AG09319 (cell line): ENCODE results near the gene SPOCK1.

Experiments
- DNase-seq: peaks from one replicate; pipeline ENCODE4 v3.0.0-alpha.2; 2010; ENCODE audit warnings: low read depth; ENCODE audit errors: extremely low read depth
- TF ChIP-seq, protein P1 (sequence below): IDR thresholded peaks from 2 replicates; pipeline ENCODE4 v1.5.1; 2011; ENCODE audit warnings: low read depth, mild to moderate bottlenecking, inconsistent platforms, low read length, moderate library complexity

The SPOCK1 gene

DNA sequence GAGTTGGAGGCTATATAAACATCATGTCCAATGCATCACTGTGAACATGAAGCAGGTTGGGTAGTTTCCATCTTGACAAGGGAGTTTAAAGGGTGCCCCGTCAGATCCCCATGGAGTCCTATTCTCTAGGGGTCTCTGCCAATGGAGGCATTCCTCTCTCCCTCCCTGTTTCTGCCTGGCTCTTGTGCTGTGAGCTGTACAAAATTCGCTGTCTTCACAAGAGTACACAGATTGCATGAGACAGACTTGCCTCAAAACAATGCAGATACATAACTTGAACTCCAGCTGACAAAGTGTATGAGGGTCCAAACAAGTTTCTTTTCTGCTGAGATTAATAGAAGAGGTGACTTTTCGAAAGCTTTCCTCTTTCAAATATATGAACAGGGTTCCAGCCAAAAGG is 165.2 kb downstream of the SPOCK1 start:
- DNase-seq = no peak
- TF ChIP-seq, protein P1, sequence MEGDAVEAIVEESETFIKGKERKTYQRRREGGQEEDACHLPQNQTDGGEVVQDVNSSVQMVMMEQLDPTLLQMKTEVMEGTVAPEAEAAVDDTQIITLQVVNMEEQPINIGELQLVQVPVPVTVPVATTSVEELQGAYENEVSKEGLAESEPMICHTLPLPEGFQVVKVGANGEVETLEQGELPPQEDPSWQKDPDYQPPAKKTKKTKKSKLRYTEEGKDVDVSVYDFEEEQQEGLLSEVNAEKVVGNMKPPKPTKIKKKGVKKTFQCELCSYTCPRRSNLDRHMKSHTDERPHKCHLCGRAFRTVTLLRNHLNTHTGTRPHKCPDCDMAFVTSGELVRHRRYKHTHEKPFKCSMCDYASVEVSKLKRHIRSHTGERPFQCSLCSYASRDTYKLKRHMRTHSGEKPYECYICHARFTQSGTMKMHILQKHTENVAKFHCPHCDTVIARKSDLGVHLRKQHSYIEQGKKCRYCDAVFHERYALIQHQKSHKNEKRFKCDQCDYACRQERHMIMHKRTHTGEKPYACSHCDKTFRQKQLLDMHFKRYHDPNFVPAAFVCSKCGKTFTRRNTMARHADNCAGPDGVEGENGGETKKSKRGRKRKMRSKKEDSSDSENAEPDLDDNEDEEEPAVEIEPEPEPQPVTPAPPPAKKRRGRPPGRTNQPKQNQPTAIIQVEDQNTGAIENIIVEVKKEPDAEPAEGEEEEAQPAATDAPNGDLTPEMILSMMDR = no peak

DNA sequence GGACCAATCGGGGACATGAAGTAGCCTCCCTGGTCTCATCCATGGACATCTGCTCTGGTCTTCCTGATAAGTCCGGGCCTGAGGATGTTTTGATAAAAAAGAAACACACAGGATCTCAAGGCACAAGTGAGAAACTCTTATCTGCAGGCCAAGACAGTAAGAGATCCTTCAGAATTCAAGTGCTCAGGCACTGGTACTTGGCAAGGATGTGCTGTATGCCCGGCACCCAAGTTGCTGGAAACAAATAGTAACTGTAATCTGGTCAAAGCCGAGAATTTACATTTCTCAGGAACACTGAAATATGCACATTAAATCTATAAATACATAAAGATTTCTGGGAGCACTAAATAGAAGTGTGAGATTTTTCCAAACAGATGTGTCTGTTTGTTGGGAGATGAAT is 165.7 kb downstream of the SPOCK1 start:
- DNase-seq = no peak

DNA sequence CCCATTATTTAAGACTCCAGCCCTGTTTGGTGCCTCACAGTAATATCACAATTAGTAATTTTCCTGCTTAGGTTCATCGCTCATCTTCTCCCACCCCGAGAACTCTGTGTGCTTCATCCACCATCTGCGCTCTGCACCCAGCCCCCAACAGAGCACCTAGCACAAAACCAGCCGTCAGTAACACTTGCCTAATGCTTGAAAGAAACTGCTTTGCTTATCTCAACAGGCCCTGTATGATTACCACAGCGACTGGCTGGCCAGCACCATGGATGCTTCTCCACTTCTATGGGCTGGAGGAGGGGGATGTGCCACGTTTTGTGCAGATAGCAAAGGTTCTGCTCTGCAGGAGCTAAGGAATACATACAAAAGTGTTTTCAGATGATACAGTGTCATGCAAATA is 166.8 kb downstream of the SPOCK1 start:
- TF ChIP-seq, protein P1 = no peak

More for the DNA sequence above, 165.7 kb downstream of the SPOCK1 start:
- TF ChIP-seq, protein P1 = no peak

DNA sequence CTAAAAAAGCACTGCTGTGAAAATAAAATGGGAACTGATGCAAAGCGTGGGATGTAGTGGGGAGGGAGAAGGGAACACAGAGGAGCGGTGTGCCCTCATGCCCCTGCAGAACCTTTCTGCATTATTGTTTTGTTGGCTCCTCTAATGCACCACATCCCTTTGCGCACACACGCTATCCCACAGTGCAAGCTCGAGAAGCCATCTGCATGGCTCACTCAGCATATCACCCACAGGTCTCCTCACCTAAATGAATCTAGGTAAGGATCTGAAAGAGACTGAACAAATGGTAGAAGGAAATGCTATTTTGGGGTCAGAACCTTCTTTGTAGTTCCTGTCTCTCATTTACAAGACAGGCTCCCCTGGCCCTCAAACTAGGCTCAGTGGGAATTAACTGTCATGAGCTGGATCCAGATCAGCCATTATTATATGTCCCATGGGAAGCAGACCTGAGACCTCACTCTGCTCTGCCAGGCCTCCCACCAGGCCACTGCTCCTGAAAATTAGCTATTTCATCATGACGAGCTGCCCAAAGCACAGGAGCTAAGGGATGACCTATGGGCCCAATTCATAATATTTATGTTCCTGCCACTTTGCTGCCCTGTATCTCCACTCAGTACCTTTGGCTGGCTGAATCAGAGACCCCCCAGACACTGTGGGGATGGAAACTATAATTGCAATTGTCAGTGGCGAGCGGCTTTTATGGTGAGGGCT is 169.4 kb downstream of the SPOCK1 start:
- no peak for DNase-seq
- TF ChIP-seq, protein P1 = no peak

More for the DNA sequence above, 166.8 kb downstream of the SPOCK1 start:
- DNase-seq = no peak

DNA sequence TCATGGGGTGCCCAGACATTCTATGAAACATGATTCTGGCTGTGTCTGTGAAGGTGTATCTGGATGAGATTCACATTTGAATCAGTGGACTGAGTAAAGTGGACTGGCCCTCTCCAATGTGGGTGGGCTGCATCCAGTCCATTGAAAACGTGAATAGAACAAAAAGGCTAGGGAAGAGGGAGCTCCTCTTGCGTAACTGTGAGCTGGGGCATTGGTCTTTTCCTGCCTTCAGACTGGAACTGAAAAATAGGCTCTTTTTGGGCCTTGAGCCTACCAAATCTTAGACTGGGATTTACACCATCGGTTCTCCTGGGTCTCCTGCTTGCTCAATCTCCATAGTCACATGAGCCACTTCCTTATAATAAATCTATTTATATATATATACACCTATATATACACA is 170.1 kb downstream of the SPOCK1 start:
- TF ChIP-seq, protein P1 = no peak
- DNase-seq = no peak

DNA sequence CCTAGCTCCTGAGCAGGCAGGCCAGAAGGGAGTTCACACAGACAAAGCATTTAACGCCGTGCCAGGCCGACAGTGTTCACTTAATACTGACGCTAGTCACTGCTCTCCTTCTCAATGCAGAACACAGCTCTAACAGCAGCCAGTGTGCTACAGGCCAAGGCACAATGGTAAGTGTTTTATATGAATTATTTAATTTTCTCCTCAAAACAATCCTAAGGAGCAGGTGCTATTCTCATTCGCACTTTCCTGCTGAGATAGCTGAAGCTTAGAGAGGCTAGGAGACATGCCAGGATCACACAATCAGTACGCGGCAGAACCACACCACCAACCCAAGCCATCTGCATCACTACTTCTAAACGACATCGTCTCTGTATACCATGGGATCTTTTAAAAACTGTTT is 170.7 kb downstream of the SPOCK1 start:
- TF ChIP-seq, protein P1 = no peak
- DNase-seq = no peak

DNA sequence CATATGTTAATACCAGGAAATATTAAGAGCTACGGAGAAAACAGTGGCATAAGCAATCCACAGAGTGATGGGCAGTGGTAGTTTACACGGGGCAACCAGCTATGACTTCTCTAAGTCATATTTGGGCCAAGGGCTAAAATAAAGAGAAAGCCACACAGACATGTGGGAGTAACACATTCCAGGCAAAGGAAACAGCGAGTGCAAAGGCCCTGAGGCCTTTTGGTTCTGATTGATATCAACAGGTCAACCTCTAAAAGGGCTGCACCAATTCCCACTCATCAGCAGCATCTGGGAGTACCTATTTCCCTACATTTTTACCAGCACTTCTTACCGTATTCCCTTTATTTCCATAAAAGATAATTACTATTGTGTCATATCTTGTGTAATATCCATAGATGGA is 173.4 kb downstream of the SPOCK1 start:
- TF ChIP-seq, protein P1 = no peak
- no peak for DNase-seq
